HCT116 (cell line): ENCODE data around the gene MCF2L. TPM values are rescaled to one million over a fixed set of nuclear protein-coding genes. Genes with fewer than 3 reads are reported as not detected.

Source experiments
- ATAC-seq: fragments of 200-7000 bp; cut with Tn5 transposase; 2 replicates; pipeline ENCODE4 v1.9.1; 2020; ENCODE audit warnings: mild to moderate bottlenecking, moderate library complexity
- BruUV-seq: library from RNA; stranded (reverse); fragments of 400-500 nt; replicated peaks from 2 replicates; lab custom pipeline; 2021; lab: Mats Ljungman, UMichigan
- CTCF ChIA-PET: fragments of 300-600 bp; sonication (Branson Sonifier 250); formaldehyde crosslinking; loops from one replicate; lab custom pipeline; 2021; ENCODE audit warnings: antibody characterized with exemption; lab: Charles Lee
- POLR2A ChIA-PET: fragments of 300-600, 350-600 bp; sonication (Branson Sonifier 250); formaldehyde crosslinking; loops from one replicate; lab custom pipeline; 2021; ENCODE audit warnings: antibody characterized with exemption; lab: Charles Lee
- RAD21 ChIA-PET, 2 experiments: fragments of 300-600 bp; sonication (Branson Sonifier 250); formaldehyde crosslinking; loops; one replicate each; lab custom pipeline; 2023; ENCODE audit warnings: low total read pairs in 2 of 2; ENCODE audit not compliant: uncharacterized antibody in 2 of 2, unreplicated experiment in 2 of 2, low non-redundant PET in 1 of 2; lab: Charles Lee
- DNase-seq: peaks from one replicate; pipeline ENCODE4 v3.0.0-alpha.2; 2010; ENCODE audit warnings: low read depth, low spot score
- H2AFZ ChIP-seq: fragments of 200-600 bp; shearing (Covaris generic), sonication (generic); 2 replicates; pipeline ENCODE4 v1.6.1; 2017; ENCODE audit warnings: low read depth, mixed run types, mixed read lengths, antibody characterized with exemption, low read length; ENCODE audit not compliant: poor library complexity, severe bottlenecking
- H3K27ac ChIP-seq: 2 replicates; pipeline ENCODE4 v1.5.1; 2012; ENCODE audit warnings: low read depth, low read length
- H3K27me3 ChIP-seq: fragments of 200-600 bp; sonication (generic); 2 replicates; pipeline ENCODE4 v1.6.1; 2016; ENCODE audit warnings: mixed run types, low read length, mixed read lengths; ENCODE audit not compliant: insufficient read depth
- H3K36me3 ChIP-seq, 2 experiments: fragments of 200-500 bp in 1 of 2; fragments of 200-600 bp in 1 of 2; sonication (Bioruptor generic) in 1 of 2; sonication (generic) in 1 of 2; 2 replicates each; pipeline versions ENCODE4 v1.5.1 to v1.6.1; 2014 to 2016; ENCODE audit warnings: low read length in 2 of 2, inconsistent platforms in 1 of 2, mixed read lengths in 1 of 2, mixed run types in 1 of 2; ENCODE audit not compliant: insufficient read depth in 2 of 2, control insufficient read depth in 1 of 2
- H3K4me1 ChIP-seq, 2 experiments: fragments of 200-600 bp in 1 of 2; sonication (generic) in 1 of 2; 2 replicates each; pipeline versions ENCODE4 v1.5.1 to v1.6.1; 2012 to 2017; ENCODE audit warnings: low read length in 2 of 2, inconsistent platforms in 1 of 2, mild to moderate bottlenecking in 1 of 2, mixed read lengths in 1 of 2, mixed run types in 1 of 2, moderate library complexity in 1 of 2; ENCODE audit not compliant: insufficient read depth in 2 of 2, control insufficient read depth in 1 of 2
- H3K4me2 ChIP-seq: fragments of 200-600 bp; sonication (generic); 2 replicates; pipeline ENCODE4 v1.6.1; 2017; ENCODE audit warnings: mixed run types, low read length, mixed read lengths
- H3K4me3 ChIP-seq, 2 experiments: fragments of 200-600 bp in 1 of 2; sonication (generic) in 1 of 2; replicated peaks in 1 of 2; 2 replicates each; pipeline ENCODE4 v1.5.1; 2011 to 2016; ENCODE audit warnings: low read length in 2 of 2, control low read depth in 1 of 2, low read depth in 1 of 2, mild to moderate bottlenecking in 1 of 2, mixed read lengths in 1 of 2, mixed run types in 1 of 2
- H3K79me2 ChIP-seq: fragments of 200-600 bp; sonication (generic); 2 replicates; pipeline ENCODE4 v1.6.1; 2017; ENCODE audit warnings: mild to moderate bottlenecking, mixed run types, low read length, moderate library complexity, mixed read lengths; ENCODE audit not compliant: insufficient read depth
- H3K9ac ChIP-seq: fragments of 200-600 bp; sonication (generic); 2 replicates; pipeline ENCODE4 v1.6.1; 2016; ENCODE audit warnings: low read length, mixed read lengths
- H3K9me2 ChIP-seq: fragments of 200-600 bp; sonication (generic), shearing (Covaris generic); 2 replicates; pipeline ENCODE4 v1.6.1; 2017; ENCODE audit warnings: mixed run types, mild to moderate bottlenecking, moderate library complexity; ENCODE audit not compliant: insufficient read depth
- H3K9me3 ChIP-seq, 2 experiments: fragments of 200-500 bp in 1 of 2; fragments of 200-600 bp in 1 of 2; sonication (Bioruptor generic) in 1 of 2; sonication (generic) in 1 of 2; 2 replicates each; pipeline ENCODE4 v1.6.1; 2014 to 2017; ENCODE audit warnings: low read length in 2 of 2, mixed read lengths in 2 of 2, inconsistent platforms in 1 of 2, low read depth in 1 of 2, mild to moderate bottlenecking in 1 of 2, mixed run types in 1 of 2, moderate library complexity in 1 of 2; ENCODE audit not compliant: control insufficient read depth in 1 of 2, insufficient read depth in 1 of 2
- H4K20me1 ChIP-seq: fragments of 200-600 bp; sonication (generic), shearing (Covaris generic); 2 replicates; pipeline ENCODE4 v1.6.1; 2017; ENCODE audit warnings: mixed run types, mild to moderate bottlenecking, moderate library complexity; ENCODE audit not compliant: insufficient read depth
- CEBPB ChIP-seq: IDR thresholded peaks from 2 replicates; pipeline ENCODE4 v1.6.1; 2012; ENCODE audit warnings: low read depth
- EGR1 ChIP-seq: IDR thresholded peaks from 2 replicates; pipeline ENCODE4 v1.6.1; 2012; ENCODE audit warnings: low read depth
- ELF1 ChIP-seq: IDR thresholded peaks from 2 replicates; pipeline ENCODE4 v1.6.1; 2012; ENCODE audit warnings: low read depth, borderline replicate concordance
- EZH2 ChIP-seq: fragments of 200-600 bp; sonication (generic); IDR thresholded peaks from 2 replicates; pipeline ENCODE4 v1.6.1; 2017; ENCODE audit warnings: antibody characterized with exemption, mixed run types
- EZH2phosphoT487 ChIP-seq: fragments of 200-600 bp; IDR thresholded peaks from 2 replicates; pipeline ENCODE4 v1.6.1; 2018; ENCODE audit warnings: antibody characterized with exemption, borderline replicate concordance
- FOSL1 ChIP-seq: IDR thresholded peaks from 2 replicates; pipeline ENCODE4 v1.6.1; 2012; ENCODE audit warnings: low read depth
- JUND ChIP-seq: IDR thresholded peaks from 2 replicates; pipeline ENCODE4 v1.6.1; 2012
- POLR2A ChIP-seq: IDR thresholded peaks from 2 replicates; pipeline ENCODE4 v1.7.0; 2011; ENCODE audit warnings: borderline replicate concordance; ENCODE audit not compliant: insufficient read depth, insufficient read length; ENCODE audit errors: extremely low read depth
- POLR2AphosphoS5 ChIP-seq: IDR thresholded peaks from 2 replicates; pipeline ENCODE4 v1.6.1; 2011; ENCODE audit warnings: mild to moderate bottlenecking, low read depth, low read length, moderate library complexity
- RAD21 ChIP-seq: IDR thresholded peaks from 2 replicates; pipeline ENCODE4 v1.6.1; 2012; ENCODE audit warnings: low read depth, mild to moderate bottlenecking
- SRF ChIP-seq: IDR thresholded peaks from 2 replicates; pipeline ENCODE4 v1.6.1; 2012; ENCODE audit warnings: low read depth
- TCF7L2 ChIP-seq: IDR thresholded peaks from 2 replicates; pipeline ENCODE4 v1.7.0; 2011; ENCODE audit warnings: borderline replicate concordance, inconsistent platforms; ENCODE audit not compliant: insufficient read depth, insufficient read length; ENCODE audit errors: extremely low read depth
- ZFX ChIP-seq: fragments of 450-650 bp; IDR thresholded peaks from 2 replicates; pipeline ENCODE4 v1.6.1; 2017
- ZNF274 ChIP-seq: fragments of 200-500 bp; sonication (Bioruptor generic); IDR thresholded peaks from 2 replicates; pipeline ENCODE4 v1.6.1; 2014; ENCODE audit warnings: mild to moderate bottlenecking, low read depth, low read length, inconsistent platforms
- intact Hi-C: fragments of 100-400 bp; cut with micrococcal nuclease; formaldehyde crosslinking; loops from 2 replicates; pipeline ENCODE4 v1.10.0; 2022
- total RNA-seq: library from RNA; stranded (reverse); gene quantifications from one replicate; pipeline ENCODE4 v1.2.1, GENCODE V29; 2021; ENCODE audit not compliant: unreplicated experiment
- TF ChIP-seq, protein P1 (sequence below): IDR thresholded peaks from 2 replicates; pipeline ENCODE4 v1.6.1; 2012
- TF ChIP-seq, protein P2 (sequence below): IDR thresholded peaks from 2 replicates; pipeline ENCODE4 v1.6.1; 2012
- TF ChIP-seq, protein P3 (sequence below): IDR thresholded peaks from 2 replicates; pipeline ENCODE4 v1.6.1; 2012; ENCODE audit warnings: low read depth

MCF2L gene
- total RNA-seq, 1 experiment from 2014 or later: 19.3 TPM

DNA sequence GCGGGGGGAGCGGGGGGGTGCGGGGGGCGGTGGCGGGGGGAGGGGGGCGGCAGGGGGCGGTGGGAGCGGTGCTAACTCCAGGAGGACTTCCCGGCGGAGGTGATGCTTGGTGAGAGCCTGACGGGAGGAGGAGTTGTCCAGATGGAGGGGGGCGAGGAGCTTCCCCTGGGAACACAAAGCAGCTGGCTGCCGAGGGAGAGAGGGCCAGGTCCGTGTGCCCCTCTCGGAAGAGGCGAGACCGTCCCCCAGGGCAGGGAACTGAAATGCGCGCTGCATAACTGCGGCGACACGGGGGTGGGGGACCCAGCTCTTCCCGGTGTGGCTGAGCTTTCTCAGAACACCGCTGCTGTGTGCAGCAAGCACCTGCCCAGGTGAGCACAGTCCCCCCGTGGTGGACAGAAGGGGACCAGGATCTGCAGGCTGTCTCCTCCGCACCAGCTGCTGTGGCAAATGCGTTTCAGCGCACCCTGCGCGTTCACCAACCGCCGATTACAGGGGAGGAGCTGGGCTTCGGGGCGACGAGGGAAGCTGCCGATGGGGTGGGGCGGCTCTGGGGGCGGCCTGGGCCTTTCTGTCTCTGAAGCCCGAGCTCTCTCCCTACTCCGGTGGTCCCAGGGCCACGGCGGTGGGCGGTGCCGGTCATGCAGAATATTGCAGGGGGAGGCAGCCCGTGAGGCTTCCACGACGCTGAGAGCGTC, 81.9 kb downstream of the MCF2L start:
- intact Hi-C loops: no loop called here
- H3K36me3 ChIP-seq: no peaks in the 10 kb centered on the region
- no TSS peak for BruUV-seq
- H3K27ac ChIP-seq: no peak overlapping the region
- H3K9me3 ChIP-seq: no peaks in the 10 kb centered on the region
- DNase-seq (no peak), ATAC-seq (no peak)
- H4K20me1 ChIP-seq: no peaks in the 10 kb centered on the region
- POLR2A ChIA-PET: no interaction called here
- H3K27me3 ChIP-seq: no peaks in the 10 kb centered on the region
- TF ChIP-seq POLR2AphosphoS5 (no peak), POLR2A (no peak), EGR1 (no peak), TCF7L2 (no peak), EZH2phosphoT487 (no peak), JUND (no peak)
- TF ChIP-seq, protein P1, sequence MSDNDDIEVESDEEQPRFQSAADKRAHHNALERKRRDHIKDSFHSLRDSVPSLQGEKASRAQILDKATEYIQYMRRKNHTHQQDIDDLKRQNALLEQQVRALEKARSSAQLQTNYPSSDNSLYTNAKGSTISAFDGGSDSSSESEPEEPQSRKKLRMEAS: no peak
- TF ChIP-seq, protein P2, sequence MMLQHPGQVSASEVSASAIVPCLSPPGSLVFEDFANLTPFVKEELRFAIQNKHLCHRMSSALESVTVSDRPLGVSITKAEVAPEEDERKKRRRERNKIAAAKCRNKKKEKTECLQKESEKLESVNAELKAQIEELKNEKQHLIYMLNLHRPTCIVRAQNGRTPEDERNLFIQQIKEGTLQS: no peak
- H3K9me2 ChIP-seq: no peaks in the 10 kb centered on the region
- H3K9ac ChIP-seq: no peak overlapping the region
- no peak overlapping the region for H2AFZ ChIP-seq
- RAD21 ChIA-PET: no interaction called here
- H3K4me2 ChIP-seq: no peak overlapping the region
- CTCF ChIA-PET: no interaction called here
- H3K4me3 ChIP-seq: no peak overlapping the region
- H3K4me1 ChIP-seq: peaks cover 10 to 13% of the 10 kb centered on the region in 2 experiments; a peak in 3 of 4 replicates
- H3K79me2 ChIP-seq: no peaks in the 10 kb centered on the region

DNA sequence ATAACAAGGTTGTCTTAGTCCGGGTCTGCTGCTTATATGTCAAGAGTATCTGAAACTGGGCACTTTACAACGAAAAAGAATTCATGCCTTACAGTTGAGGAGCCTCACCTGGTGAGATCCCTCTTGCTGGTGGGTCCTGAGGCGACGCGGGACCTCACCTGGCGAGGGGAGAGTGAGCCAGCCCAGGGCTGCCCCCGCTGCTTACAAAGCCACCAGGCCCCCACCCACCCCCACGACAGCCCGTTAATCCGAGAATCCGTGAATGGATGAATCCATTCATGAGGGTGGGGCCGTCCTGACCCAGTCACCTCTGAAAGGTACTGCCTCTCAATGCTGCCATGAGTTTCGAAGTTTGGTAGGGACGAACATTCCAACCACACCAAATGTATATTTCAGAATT, 82.6 kb downstream of the MCF2L start:
- H3K9ac ChIP-seq: no peak overlapping the region
- no peaks in the 10 kb centered on the region for H3K36me3 ChIP-seq
- no peaks in the 10 kb centered on the region for H3K9me3 ChIP-seq
- no TSS peak for BruUV-seq
- no peaks in the 10 kb centered on the region for H3K27me3 ChIP-seq
- H3K4me3 ChIP-seq: no peak overlapping the region
- H3K27ac ChIP-seq: no peak overlapping the region
- H3K4me2 ChIP-seq: no peak overlapping the region
- H3K9me2 ChIP-seq: no peaks in the 10 kb centered on the region
- no peak for DNase-seq
- H3K4me1 ChIP-seq: peaks cover 10 to 16% of the 10 kb centered on the region in 2 experiments; a peak in 3 of 4 replicates
- no peak for ATAC-seq
- ChIA-PET CTCF (no interaction called here), POLR2A (no interaction called here), RAD21 (no interaction called here)
- H4K20me1 ChIP-seq: no peaks in the 10 kb centered on the region
- H2AFZ ChIP-seq: no peak overlapping the region
- no peaks in the 10 kb centered on the region for H3K79me2 ChIP-seq
- intact Hi-C loops: no loop called here
- TF ChIP-seq POLR2A (no peak), EZH2 (no peak), POLR2AphosphoS5 (no peak), EGR1 (no peak), SRF (no peak), FOSL1 (no peak), RAD21 (no peak), ZNF274 (no peak), ELF1 (no peak), ZFX (no peak), EZH2phosphoT487 (no peak), CEBPB (no peak), TCF7L2 (no peak)
- TF ChIP-seq, protein P3, sequence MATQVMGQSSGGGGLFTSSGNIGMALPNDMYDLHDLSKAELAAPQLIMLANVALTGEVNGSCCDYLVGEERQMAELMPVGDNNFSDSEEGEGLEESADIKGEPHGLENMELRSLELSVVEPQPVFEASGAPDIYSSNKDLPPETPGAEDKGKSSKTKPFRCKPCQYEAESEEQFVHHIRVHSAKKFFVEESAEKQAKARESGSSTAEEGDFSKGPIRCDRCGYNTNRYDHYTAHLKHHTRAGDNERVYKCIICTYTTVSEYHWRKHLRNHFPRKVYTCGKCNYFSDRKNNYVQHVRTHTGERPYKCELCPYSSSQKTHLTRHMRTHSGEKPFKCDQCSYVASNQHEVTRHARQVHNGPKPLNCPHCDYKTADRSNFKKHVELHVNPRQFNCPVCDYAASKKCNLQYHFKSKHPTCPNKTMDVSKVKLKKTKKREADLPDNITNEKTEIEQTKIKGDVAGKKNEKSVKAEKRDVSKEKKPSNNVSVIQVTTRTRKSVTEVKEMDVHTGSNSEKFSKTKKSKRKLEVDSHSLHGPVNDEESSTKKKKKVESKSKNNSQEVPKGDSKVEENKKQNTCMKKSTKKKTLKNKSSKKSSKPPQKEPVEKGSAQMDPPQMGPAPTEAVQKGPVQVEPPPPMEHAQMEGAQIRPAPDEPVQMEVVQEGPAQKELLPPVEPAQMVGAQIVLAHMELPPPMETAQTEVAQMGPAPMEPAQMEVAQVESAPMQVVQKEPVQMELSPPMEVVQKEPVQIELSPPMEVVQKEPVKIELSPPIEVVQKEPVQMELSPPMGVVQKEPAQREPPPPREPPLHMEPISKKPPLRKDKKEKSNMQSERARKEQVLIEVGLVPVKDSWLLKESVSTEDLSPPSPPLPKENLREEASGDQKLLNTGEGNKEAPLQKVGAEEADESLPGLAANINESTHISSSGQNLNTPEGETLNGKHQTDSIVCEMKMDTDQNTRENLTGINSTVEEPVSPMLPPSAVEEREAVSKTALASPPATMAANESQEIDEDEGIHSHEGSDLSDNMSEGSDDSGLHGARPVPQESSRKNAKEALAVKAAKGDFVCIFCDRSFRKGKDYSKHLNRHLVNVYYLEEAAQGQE: no peak
- TF ChIP-seq, protein P1: no peak
